HCT116 (cell line): ENCODE results near the gene BTNL8.

Experiments
- MAX ChIP-seq: IDR thresholded peaks from 2 replicates; pipeline ENCODE4 v1.6.1; 2012
- POLR2A ChIP-seq: IDR thresholded peaks from 2 replicates; pipeline ENCODE4 v1.7.0; 2011; ENCODE audit warnings: borderline replicate concordance; ENCODE audit not compliant: insufficient read depth, insufficient read length; ENCODE audit errors: extremely low read depth
- POLR2AphosphoS5 ChIP-seq: IDR thresholded peaks from 2 replicates; pipeline ENCODE4 v1.6.1; 2011; ENCODE audit warnings: mild to moderate bottlenecking, low read depth, low read length, moderate library complexity
- YY1 ChIP-seq: IDR thresholded peaks from 2 replicates; pipeline ENCODE4 v1.6.1; 2011; ENCODE audit warnings: low read length, low read depth, moderate library complexity, mild to moderate bottlenecking; ENCODE audit not compliant: insufficient replicate concordance; ENCODE audit errors: extremely low read depth
- ZNF274 ChIP-seq: fragments of 200-500 bp; sonication (Bioruptor generic); IDR thresholded peaks from 2 replicates; pipeline ENCODE4 v1.6.1; 2014; ENCODE audit warnings: mild to moderate bottlenecking, low read depth, low read length, inconsistent platforms
- TF ChIP-seq, protein P1 (sequence below), 3 experiments: fragments of 200-600 bp in 1 of 3; sonication (generic) in 1 of 3; IDR thresholded peaks in 2 of 3; conservative IDR thresholded peaks in 1 of 3; 2 replicates each; pipeline ENCODE4 v1.5.1; 2012 to 2017; ENCODE audit warnings: low read depth in 2 of 3, low read length in 2 of 3, antibody characterized with exemption in 1 of 3, borderline replicate concordance in 1 of 3, control low read depth in 1 of 3, mild to moderate bottlenecking in 1 of 3, mixed read lengths in 1 of 3, mixed run types in 1 of 3, moderate library complexity in 1 of 3; ENCODE audit not compliant: insufficient read depth in 1 of 3

DNA sequence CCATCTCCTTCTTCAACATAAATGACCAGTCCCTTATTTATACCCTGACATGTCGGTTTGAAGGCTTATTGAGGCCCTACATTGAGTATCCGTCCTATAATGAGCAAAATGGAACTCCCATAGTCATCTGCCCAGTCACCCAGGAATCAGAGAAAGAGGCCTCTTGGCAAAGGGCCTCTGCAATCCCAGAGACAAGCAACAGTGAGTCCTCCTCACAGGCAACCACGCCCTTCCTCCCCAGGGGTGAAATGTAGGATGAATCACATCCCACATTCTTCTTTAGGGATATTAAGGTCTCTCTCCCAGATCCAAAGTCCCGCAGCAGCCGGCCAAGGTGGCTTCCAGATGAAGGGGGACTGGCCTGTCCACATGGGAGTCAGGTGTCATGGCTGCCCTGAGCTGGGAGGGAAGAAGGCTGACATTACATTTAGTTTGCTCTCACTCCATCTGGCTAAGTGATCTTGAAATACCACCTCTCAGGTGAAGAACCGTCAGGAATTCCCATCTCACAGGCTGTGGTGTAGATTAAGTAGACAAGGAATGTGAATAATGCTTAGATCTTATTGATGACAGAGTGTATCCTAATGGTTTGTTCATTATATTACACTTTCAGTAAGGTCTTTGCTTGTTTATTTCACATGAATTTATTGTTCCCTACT lies 51.5 kb downstream of the BTNL8 start:
- TF ChIP-seq POLR2AphosphoS5 (no peak), POLR2A (no peak), MAX (no peak), ZNF274 (no peak), YY1 (no peak)
- TF ChIP-seq, protein P1, sequence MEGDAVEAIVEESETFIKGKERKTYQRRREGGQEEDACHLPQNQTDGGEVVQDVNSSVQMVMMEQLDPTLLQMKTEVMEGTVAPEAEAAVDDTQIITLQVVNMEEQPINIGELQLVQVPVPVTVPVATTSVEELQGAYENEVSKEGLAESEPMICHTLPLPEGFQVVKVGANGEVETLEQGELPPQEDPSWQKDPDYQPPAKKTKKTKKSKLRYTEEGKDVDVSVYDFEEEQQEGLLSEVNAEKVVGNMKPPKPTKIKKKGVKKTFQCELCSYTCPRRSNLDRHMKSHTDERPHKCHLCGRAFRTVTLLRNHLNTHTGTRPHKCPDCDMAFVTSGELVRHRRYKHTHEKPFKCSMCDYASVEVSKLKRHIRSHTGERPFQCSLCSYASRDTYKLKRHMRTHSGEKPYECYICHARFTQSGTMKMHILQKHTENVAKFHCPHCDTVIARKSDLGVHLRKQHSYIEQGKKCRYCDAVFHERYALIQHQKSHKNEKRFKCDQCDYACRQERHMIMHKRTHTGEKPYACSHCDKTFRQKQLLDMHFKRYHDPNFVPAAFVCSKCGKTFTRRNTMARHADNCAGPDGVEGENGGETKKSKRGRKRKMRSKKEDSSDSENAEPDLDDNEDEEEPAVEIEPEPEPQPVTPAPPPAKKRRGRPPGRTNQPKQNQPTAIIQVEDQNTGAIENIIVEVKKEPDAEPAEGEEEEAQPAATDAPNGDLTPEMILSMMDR (IDR thresholded peaks at IDR 0.05 in 2 of 3, conservative IDR thresholded peaks at IDR 0.05 in 1 of 3; ENCODE audit: borderline replicate concordance in 1 of 3, insufficient read depth in 1 of 3, low read depth in 2 of 3, low read length in 2 of 3), result no peak
